SKM-1 treated with dmso at 0.1 percent for 144 hours (cell line): ENCODE results near the gene HAX1.
"Not testable (repeated sequence)": the region's sequence is repeated elsewhere in the genome, so short reads cannot be mapped to it uniquely, and the experiment has no call there.

Experiments used
- DNase-seq: peaks from one replicate; lab custom pipeline; 2025; ENCODE audit not compliant: unreplicated experiment; lab: John Stamatoyannopoulos, UW

Gene HAX1

GRCh38 chr1:154272217-154272998 is at the start of gene HAX1:
Gene HAX1 (plus strand): TSS chr1:154272629. CDS start chr1:154272724, 95 bp downstream.
- DNase-seq: peak; percentile 100

DNA sequence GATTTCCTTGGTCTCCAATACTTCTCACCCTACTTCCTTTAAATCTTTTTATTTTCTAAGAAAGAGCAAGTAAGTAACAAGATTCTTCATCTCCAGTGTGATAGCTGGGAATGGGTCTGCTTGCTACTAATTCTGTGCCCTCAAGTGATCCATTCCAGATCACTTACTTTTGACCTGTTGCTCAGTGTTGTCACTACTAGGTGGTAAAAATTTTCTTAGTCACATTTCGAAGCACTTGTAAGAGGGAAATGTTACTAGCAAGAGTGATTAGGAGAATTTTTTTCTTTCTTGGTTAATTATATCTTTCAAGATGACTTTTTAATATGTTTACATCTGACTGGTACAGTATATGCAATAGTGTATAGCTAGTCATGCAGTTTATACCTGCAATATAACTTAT is 49.5 kb upstream of the HAX1 start:
- DNase-seq: no peak

DNA sequence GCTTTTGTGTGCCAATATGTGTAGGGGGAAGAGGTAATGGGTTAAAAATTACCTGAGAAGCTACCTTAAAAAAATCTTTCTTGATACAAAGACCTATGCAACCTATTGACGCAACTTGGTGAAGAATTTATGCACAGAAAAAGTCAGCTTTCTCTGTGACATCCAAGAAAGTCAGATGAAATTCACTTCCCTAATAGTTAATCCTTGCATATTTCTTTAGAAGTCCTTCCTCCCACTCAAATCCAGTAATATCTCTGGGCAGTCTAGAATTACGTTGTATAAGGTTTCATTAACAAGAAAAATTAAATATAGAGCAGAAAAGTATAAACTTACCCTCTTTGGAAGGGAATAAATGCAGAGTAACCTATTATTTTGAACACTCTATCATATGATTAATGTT is 48.8 kb upstream of the HAX1 start:
- DNase-seq: no peak

DNA sequence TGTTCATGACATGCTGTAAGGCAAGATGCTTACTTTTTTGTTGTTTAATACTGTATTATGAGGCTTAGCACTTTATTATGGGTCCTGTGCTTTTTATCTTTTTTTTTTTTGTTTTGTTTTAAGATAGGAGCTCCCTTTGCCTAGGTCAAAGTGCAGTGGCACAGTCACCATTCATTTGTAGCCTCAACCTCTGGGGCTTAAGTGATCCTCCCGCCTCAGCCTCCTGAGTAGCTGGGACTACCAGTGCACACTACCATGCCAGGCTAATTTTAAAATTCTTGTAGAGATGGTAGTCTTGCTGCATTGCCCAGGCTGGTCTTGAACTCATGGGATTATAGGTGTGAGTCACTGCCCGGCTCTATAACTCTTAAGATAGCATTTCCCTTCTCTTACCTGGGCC is 47.1 kb upstream of the HAX1 start:
- no peak for DNase-seq

DNA sequence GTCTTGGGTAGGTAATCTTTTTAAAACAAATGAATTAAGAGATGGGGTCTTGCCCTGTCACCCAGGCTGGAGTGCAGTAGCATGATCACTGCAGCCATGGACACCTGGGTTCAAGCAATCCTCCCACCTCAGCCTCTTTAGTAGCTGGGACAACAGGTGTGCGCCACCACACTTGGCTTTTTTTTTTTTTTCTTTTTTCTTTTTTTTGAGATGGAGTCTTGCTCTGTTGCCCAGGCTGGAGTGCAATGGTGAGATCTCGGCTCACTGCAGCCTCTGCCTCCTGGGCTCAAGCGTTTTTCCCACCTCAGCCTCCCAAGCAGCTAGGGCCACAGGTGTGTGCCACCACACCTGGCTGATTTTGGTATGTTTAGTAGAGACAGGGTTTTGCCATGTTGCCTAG is 41.3 kb upstream of the HAX1 start:
- DNase-seq: not testable (repeated sequence)

DNA sequence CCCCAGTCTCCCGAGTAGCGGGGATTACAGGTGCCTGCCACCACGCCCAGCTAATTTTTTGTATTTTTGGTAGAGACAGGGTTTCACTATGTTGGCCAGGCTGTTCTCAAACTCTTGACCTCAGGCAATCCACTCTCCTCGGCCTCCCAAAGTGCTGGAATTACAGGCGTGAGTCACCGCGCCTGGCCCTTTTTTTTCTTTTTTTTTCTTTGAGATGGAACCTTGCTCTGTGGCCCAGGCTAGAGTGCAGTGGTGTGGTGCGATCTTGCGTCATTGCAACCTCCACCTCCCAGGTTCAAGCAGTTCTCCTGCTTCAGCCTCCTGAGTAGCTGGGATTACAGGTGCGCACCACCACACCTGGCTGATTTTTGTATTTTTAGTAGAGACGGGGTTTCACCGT is 39.3 kb upstream of the HAX1 start:
- not testable (repeated sequence) for DNase-seq

GRCh38 chr1:154236855-154237254 is 35.6 kb upstream of the HAX1 start:
- DNase-seq: no peak

GRCh38 chr1:154237435-154237834 is 35.0 kb upstream of the HAX1 start:
- DNase-seq: no peak

DNA sequence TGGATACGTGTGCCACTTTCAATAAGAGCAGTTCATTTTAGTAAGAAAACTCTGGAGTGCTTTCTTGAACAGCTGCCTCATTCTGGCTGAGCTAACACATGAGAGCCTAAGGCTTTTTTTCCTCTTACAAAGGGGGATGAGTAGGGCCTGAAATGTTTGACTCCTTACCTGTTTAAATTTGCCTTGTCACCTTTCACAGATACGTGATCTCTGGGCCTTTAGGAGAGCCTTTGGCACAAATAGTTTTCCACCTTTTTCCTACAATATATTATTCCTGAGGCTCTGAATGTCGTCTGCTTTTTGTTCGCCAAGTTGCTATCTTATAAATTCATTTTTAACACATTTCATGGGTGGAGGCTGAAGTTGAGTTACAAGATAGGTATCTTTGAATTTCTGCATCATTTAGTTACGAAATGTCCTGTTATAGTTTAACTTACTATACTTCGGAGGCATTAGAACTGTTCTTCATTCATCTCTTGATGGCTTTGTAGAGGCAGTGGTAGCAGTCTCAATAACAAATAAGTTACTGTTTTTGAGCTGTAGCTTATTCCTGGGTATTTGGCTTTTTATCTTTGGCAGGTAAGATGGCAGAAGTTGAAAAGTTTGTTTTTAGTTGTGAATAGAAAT is 34.4 kb upstream of the HAX1 start:
- no peak for DNase-seq

DNA sequence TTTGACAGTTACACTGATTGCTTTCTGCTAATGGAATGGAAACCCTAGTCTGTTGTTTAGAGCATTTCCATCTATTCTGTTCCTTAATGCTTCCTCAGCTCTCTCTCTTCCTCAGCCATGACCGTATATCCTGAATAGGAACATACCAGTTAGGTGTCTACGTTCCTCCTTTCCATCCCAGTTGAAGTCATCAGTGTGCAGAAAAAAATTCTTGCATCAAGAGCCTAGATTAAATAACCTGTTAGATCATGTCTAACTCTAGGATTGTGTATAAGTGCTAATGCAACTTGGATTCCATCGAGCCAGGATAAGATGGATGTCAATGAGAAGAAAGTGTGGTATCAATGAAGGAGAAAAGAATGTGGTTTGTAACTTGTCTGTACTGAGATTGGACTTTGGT is 32.9 kb upstream of the HAX1 start:
- DNase-seq: no peak

DNA sequence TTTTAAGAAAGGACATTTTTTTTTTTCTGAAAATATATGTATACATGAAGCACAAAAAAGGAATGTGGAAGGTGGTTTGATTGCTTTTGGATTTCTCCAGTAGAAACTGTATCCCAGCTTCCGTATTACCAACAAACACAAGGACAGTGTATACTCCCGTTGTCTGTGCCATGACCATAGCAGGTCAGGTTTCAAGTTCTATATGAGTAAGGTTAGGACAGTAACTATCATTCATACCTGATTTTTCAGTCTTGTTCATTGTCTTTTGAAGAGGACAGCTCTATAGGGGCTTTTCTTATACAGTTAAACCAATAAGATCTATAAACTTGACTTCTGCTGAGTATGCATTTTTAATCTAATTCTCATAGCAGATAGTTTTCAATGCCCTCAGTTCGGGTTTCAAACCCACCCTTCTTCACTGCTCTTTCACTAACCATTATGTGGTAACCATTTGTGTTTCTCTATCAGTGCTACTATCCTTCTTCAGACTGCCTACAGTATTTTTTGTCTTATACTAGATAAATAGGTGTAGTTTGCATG is 32.1 kb upstream of the HAX1 start:
- DNase-seq: no peak

- DNase-seq: no peak
Measured at GRCh38 chr1:154241703-154242351, 30.6 kb upstream of the HAX1 start.

DNA sequence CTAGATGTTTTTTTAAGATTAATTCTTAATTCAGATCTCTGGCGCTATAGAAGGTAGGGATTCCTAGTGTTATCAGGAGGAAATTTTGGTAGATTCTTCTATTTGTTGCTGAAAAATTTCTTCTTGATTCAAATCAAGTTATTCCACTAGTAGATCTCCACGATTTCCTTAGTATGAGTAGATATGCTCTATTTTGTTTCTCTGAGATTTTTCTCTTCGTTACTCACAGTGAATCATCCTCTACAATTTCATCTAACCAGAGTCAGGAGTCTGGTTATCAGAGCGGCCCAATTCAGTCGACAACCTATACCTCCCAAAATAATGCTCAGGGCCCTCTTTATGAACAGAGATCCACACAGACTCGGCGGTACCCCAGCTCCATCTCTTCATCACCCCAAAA is 18.8 kb upstream of the HAX1 start:
- no peak for DNase-seq

DNA sequence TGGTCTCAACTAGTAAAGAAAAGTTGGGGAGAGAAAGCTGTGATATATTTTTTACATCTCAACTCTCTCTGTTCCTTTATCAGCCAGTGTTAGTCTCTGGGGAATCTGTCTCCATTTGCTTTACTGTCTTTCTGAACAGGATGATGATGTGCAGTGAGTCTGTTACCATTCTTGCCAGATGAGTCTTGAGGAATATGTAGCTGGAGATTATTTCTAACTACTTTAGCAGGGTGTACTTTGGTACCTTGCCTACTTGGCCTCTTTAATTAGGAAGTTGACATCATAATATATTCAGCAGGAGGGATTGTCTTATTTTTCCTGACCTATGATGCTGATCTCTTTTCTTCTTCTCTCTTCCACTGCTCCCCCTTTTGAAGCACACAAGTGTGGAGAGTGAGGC is 15.7 kb upstream of the HAX1 start:
- DNase-seq: no peak

GRCh38 chr1:154258784-154259183 is 13.6 kb upstream of the HAX1 start:
- no peak for DNase-seq

DNA sequence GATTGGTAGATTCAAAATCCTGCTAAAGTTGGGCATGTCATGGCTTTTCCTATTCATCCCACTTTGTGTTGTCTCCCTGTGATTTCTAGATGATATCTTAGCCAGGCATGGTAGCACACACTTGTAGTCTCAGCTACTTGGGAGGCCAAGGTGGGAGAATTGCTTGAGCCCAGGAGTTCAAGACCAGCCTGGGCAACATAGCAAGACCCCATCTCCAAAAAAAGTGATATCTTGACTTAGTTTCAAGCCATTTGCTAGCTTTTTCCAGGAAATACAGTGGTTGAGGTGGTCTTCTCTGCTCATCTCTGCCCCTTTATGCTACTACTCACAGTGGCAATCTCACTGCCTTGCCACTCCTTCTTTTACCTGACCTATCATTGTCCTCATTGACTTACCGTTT is 12.3 kb upstream of the HAX1 start:
- DNase-seq: no peak

DNA sequence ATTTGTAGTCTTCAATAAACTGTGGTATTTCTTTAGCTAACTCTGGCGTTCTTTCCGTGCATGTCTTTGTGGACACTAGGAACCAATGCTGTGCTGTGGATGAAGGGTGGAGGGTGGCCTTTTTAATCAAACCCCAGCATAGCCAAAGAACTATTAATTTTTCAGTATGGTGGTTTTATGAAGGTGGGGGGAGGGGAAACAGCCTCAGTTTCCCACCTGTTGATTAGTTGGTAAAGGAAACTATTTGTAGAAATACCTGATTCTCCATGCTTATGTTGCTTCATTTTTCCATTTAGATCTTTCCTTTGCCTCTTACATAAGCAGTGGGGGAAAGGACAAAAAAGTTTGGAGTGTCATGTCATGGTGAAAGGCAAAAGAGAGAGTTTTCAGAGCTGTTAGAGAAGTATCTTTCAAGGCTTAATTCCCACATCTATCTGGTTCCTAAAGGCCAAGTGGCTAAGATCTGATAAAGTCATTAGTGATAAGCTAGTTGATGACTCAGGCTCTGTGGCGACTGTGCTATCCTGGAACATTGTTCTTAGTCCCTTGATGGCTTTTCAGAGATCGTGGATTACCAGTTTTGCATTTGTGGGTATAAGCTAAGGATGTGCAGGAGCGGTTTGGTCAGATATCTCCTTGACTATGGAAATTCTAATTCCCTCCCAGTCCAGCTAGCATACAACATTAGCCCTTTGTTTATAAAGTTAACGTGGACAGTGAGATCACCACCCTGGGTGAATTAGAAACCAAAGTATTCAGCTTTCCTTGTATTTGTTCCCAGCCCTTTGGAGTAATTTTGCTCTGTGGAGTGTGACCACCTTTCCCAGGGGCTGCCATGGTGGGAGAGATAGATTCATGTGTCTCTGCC is 8.7 kb upstream of the HAX1 start:
- no peak for DNase-seq

DNA sequence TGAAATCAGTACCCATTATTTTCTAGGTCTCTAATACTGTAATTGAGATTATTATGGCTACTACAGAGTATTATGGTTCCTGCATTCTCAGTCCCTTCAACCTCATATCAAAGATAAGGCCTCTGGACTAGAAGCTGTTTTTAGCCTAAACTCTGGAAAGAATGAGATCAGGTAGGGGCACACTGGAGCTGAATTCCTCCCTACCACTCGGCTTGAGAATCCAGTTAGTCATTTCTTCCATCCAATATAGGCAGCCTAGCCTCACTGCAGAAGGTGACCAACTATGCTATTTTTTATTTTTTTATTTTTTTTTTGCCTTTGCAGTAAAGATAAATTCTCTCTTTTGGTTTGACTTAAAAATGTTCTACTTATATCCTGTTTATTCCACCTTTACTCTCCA is 8.0 kb upstream of the HAX1 start:
- DNase-seq: no peak

GRCh38 chr1:154265586-154265985 is 6.8 kb upstream of the HAX1 start:
- no peak for DNase-seq

GRCh38 chr1:154270833-154271232 is 1.6 kb upstream of the HAX1 start:
- DNase-seq: no peak

DNA sequence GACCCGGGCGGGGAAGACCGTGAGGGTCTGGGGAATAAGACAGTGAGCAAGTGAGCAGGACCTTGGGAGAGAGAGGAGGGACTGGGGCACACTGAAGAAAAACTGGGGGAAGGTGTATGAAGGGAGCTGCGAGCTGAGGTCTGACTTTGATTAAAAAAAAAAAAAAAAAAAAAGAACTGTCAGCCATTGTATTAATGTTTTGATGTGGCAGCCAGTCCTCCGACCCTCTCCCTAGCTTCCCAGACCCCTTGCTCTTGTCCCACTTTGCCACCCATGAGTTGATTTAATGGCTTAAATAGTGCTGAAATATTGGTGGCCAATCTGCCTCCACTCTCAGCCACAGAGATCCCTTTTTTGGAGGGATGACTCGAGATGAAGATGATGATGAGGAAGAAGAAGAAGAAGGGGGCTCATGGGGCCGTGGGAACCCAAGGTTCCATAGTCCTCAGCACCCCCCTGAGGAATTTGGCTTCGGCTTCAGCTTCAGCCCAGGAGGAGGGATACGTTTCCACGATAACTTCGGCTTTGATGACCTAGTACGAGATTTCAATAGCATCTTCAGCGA is 652 bp downstream of the HAX1 start:
- no peak for DNase-seq
